GM10248 (cell line): ENCODE measurements around the gene BOD1.

Experiments used
- CTCF ChIA-PET: fragments of 300-600 bp; sonication (Branson Sonifier 250); formaldehyde crosslinking; extraction: SDS; loops from one replicate; lab custom pipeline; 2021; ENCODE audit warnings: antibody characterized with exemption; lab: Yijun Ruan, JAX
- POLR2A ChIA-PET: fragments of 350-650 bp; sonication (Branson Sonifier 250); formaldehyde crosslinking; extraction: SDS; loops from one replicate; lab custom pipeline; 2020; ENCODE audit warnings: antibody characterized with exemption; lab: Yijun Ruan, JAX
- DNase-seq: peaks from one replicate; pipeline ENCODE4 v3.0.0; 2012; ENCODE audit errors: extremely low spot score
- CTCF ChIP-seq: IDR thresholded peaks from 2 replicates; pipeline ENCODE4 v1.5.1; 2012; ENCODE audit warnings: mild to moderate bottlenecking, low read depth; ENCODE audit errors: extremely low read depth, missing control alignments, control extremely low read depth

BOD1 gene

DNA sequence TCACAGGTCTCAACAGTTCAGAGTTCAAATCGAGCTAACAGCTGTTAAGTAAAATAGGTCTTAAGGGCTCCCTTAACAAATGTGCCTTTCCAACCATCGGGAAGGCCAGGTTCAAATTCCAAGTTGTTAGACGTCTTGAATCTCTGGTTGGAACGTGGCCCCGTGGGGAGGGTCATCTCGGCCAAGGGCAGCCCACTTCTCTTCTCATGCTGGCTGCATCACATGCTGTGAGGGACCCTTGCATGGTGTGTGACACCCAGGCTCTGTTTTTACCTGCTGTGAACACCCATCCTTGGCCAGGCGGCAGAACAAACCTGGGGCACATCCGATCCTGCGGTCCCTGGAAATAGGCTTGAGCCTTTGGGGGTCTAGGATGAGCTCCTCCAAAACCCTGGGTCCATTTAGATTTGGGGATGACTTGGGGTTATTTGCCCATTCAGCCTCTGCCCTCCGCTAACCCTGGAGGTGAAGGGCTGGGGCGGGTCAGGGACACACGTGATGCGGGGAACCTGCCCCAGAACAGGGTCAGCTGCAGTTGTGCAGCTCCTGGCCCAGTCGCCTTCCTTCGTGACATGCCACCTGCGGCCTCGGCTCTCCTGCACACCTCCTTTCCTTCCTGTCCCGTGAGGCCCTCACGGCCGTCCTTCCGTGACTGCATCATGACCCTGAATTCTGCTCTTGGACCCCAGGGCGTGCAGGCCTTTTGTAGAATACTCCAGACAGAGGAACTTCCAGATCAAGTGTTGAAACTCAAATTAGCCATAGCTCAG, 45.9 kb downstream of the BOD1 start:
- DNase-seq = no peak
- TF ChIP-seq CTCF = no peak
- ChIA-PET CTCF (interaction anchor here (1.0 to 4.5 kb wide), 5 partner anchors 8 to 592 kb away, joined by 3 to 56 read pairs (median 3); no protein-coding TSS in a partner anchor), POLR2A (interaction anchor here (0.5 kb wide), 1 partner anchor 562 kb away, joined by 6 read pairs; no protein-coding TSS in a partner anchor)

- POLR2A ChIA-PET = no interaction called here
- CTCF ChIA-PET = interaction anchor here (1.3 kb wide), 1 partner anchor 15 kb away, joined by 4 read pairs; no protein-coding TSS in a partner anchor
- no peak for DNase-seq
- TF ChIP-seq CTCF = no peak
Observed at GRCh38 chr5:173568703-173569102, 47.7 kb downstream of the BOD1 start.

- TF ChIP-seq CTCF = no peak
- no peak for DNase-seq
- POLR2A ChIA-PET = no interaction called here
- CTCF ChIA-PET = interaction anchor here (1.3 kb wide), 1 partner anchor 14 kb away, joined by 4 read pairs; no protein-coding TSS in a partner anchor
Observed at GRCh38 chr5:173568128-173568527, 48.3 kb downstream of the BOD1 start.

- ChIA-PET POLR2A (no interaction called here), CTCF (no interaction called here)
- no peak for TF ChIP-seq CTCF
- no peak for DNase-seq
Observed at GRCh38 chr5:173567548-173567947, 48.9 kb downstream of the BOD1 start.

GRCh38 chr5:173565491-173566072, 50.9 kb downstream of the BOD1 start:
- TF ChIP-seq CTCF = no peak
- CTCF ChIA-PET = interaction anchor here (1.6 to 4.5 kb wide), 2 partner anchors 8 to 15 kb away, joined by 4 to 25 read pairs; no protein-coding TSS in a partner anchor
- no peak for DNase-seq
- POLR2A ChIA-PET = no interaction called here

DNA sequence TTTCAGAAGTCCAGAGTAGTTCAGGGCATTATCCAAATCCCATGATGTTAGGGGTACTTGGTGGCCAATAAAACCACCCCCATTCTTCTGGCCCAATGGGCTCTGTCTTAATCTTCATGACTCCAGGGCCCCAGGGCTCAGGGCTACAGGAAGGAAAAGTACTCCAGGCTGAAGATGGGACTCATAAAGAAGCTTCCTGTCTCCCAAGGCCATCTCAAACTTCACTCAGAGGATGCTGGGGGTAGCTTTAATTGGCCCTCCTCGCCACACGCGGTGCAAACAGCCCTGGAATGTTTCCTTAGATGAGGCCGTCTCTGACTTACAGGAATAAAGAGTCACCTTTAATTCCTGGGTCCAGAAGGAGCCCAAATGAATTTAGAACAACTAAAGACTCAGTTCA, 52.3 kb downstream of the BOD1 start:
- DNase-seq = no peak
- POLR2A ChIA-PET = no interaction called here
- CTCF ChIA-PET = interaction anchor here (1.2 to 4.5 kb wide), 2 partner anchors 9 to 20 kb away, joined by 4 to 25 read pairs; no protein-coding TSS in a partner anchor
- TF ChIP-seq CTCF = no peak
